Astrocyte (in vitro differentiated cells and primary cell): Measurements from ENCODE around the gene NFATC3.

Source experiments
- EZH2 ChIP-seq: IDR thresholded peaks from 2 replicates; pipeline ENCODE4 v1.6.1; 2012; ENCODE audit warnings: mild to moderate bottlenecking, low read length, inconsistent platforms; ENCODE audit not compliant: insufficient read depth
- TF ChIP-seq, protein P1 (sequence below): IDR thresholded peaks from 2 replicates; pipeline ENCODE4 v1.5.1; 2011; ENCODE audit warnings: low read depth, mild to moderate bottlenecking, inconsistent platforms, low read length, moderate library complexity; ENCODE audit not compliant: insufficient read depth

DNA sequence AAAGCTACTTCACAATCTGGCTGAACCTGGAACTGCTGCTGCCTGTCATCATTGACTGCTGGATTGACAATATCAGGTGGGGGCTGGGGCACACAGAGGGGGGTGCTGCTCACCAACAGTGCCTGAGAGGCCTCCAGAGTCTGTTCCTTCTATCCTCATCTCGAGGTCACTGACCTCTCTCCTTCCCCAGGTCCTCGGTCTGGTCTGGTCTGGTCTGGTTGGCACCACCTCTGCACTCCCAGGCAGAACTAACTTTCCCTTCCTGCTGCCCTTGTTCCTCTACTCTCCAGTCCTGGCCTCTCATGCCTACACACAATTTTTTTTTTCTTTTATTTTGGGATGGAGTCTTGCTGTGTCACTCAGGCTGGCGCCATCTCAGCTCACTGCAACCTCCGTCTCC lies 164.2 kb downstream of the NFATC3 start:
- TF ChIP-seq, protein P1, sequence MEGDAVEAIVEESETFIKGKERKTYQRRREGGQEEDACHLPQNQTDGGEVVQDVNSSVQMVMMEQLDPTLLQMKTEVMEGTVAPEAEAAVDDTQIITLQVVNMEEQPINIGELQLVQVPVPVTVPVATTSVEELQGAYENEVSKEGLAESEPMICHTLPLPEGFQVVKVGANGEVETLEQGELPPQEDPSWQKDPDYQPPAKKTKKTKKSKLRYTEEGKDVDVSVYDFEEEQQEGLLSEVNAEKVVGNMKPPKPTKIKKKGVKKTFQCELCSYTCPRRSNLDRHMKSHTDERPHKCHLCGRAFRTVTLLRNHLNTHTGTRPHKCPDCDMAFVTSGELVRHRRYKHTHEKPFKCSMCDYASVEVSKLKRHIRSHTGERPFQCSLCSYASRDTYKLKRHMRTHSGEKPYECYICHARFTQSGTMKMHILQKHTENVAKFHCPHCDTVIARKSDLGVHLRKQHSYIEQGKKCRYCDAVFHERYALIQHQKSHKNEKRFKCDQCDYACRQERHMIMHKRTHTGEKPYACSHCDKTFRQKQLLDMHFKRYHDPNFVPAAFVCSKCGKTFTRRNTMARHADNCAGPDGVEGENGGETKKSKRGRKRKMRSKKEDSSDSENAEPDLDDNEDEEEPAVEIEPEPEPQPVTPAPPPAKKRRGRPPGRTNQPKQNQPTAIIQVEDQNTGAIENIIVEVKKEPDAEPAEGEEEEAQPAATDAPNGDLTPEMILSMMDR, result no peak
- TF ChIP-seq EZH2, result no peak
